ENCODE measurements around the gene CELF6. TPM values are rescaled to one million over a fixed set of nuclear protein-coding genes. Genes with fewer than 3 reads are reported as not detected.

The CELF6 gene
- total and polyA plus RNA-seq, 2 experiments from 2014 or later: 0.14 TPM; not detected in 1

GRCh38 chr15:72340366-72340765 lies 20.4 kb upstream of the CELF6 start (continued):
- TF ChIP-seq REST (IDR thresholded peaks at IDR 0.05; ENCODE audit: unreplicated experiment): no peak
- TF ChIP-seq NANOG (IDR thresholded peaks at IDR 0.05; ENCODE audit: borderline replicate concordance): no peak
- TF ChIP-seq JUNB (IDR thresholded peaks at IDR 0.05; ENCODE audit: unreplicated experiment): no peak

GRCh38 chr15:72339777-72340177 lies 19.8 kb upstream of the CELF6 start:
- DNase-seq (ENCODE audit: low spot score): no peak
- Mint-ChIP-seq H3K4me3 (no peak overlapping the region; the same call in 2 of the 3 replicates), H3K36me3 (ENCODE audit: low read depth) (no peaks in the 10 kb centered on the region), H3K27me3 (ENCODE audit: insufficient read depth, low read depth, poor library complexity) (peaks cover 4% of the 10 kb centered on the region), H3K9me3 (no peaks in the 10 kb centered on the region), H3K27ac (no peak overlapping the region), H3K4me1 (peaks cover 10% of the 10 kb centered on the region; the same call in 2 of the 3 replicates)
- no peak overlapping the region for H2AFZ ChIP-seq
- no peak overlapping the region for H3K27ac ChIP-seq (ENCODE audit: low read depth)
- no peaks in the 10 kb centered on the region for H3K27me3 ChIP-seq (ENCODE audit: insufficient read depth)
- no peaks in the 10 kb centered on the region for H3K79me2 ChIP-seq (replicated peaks; ENCODE audit: insufficient read depth)
- H4K20me1 ChIP-seq (replicated peaks; ENCODE audit: insufficient read depth): no peaks in the 10 kb centered on the region
- H3K4me2 ChIP-seq: no peak overlapping the region
- H3K4me1 ChIP-seq (ENCODE audit: insufficient read depth): peaks cover 4% of the 10 kb centered on the region; the same call in 1 of the 2 replicates
- H3F3A ChIP-seq (replicated peaks; ENCODE audit: low read depth): no peaks in the 10 kb centered on the region
- no peaks in the 10 kb centered on the region for H3K36me3 ChIP-seq (ENCODE audit: insufficient read depth)
- no peak overlapping the region for H3K4me3 ChIP-seq
- no peaks in the 10 kb centered on the region for H3K9me2 ChIP-seq (ENCODE audit: insufficient read depth)
- no peak for ATAC-seq
- TF ChIP-seq CREB1 (CRISPR knock-in tag; IDR thresholded peaks at IDR 0.05; ENCODE audit: low read depth) (no peak), EZH2phosphoT487 (IDR thresholded peaks at IDR 0.05; ENCODE audit: unreplicated experiment) (no peak), ETS1 (IDR thresholded peaks at IDR 0.05) (no peak), ZNF114 (CRISPR knock-in tag; IDR thresholded peaks at IDR 0.05) (no peak), ZNF462 (CRISPR knock-in tag; IDR thresholded peaks at IDR 0.05) (no peak), REST (IDR thresholded peaks at IDR 0.05; ENCODE audit: unreplicated experiment) (no peak), EZH2 (IDR thresholded peaks at IDR 0.05; ENCODE audit: low read depth, unreplicated experiment) (no peak), STAT1 (IDR thresholded peaks at IDR 0.05; ENCODE audit: unreplicated experiment) (no peak), POLR2AphosphoS5 (IDR thresholded peaks at IDR 0.05; ENCODE audit: low read depth) (no peak), ZNF331 (CRISPR knock-in tag; IDR thresholded peaks at IDR 0.05; ENCODE audit: low read depth) (no peak)
